ENCODE results near the gene METTL15. TPM values are rescaled to one million over a fixed set of nuclear protein-coding genes. Genes with fewer than 3 reads are reported as not detected.
"Not testable (repeated sequence)": the region's sequence is repeated elsewhere in the genome, so short reads cannot be mapped to it uniquely, and the experiment has no call there.

METTL15 gene
- total RNA-seq, 1 donor from 2014 or later, result 27.9 TPM

DNA sequence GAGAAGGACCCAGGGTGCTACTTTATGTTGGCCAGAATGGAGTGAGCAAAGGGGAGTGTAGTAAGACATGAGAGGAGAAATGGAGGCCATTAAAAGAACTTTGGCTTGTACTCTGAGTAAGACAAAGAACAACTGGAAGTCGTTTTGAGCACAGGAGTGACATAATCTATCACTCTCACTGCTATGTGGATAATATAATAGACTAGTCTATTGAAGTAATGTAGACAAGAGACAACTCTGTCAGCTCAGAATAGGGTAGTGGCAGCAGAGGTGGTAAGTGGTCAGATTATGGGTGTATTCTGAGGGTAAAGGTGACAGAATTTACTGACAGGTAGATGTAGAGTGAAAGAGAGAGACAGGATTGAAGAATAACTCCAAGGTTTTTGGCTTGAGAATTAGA is 8.5 kb upstream of the METTL15 start:
- peaks cover 20% of the 10 kb centered on the region for H3K4me1 ChIP-seq
- no peaks in the 10 kb centered on the region for H3F3A ChIP-seq (ENCODE audit: low read depth)
- peaks cover 84% of the 10 kb centered on the region for H3K79me2 ChIP-seq (ENCODE audit: low read depth)
- no peaks in the 10 kb centered on the region for H3K9me3 Mint-ChIP-seq
- no peak for DNase-seq (ENCODE audit: low spot score)
- H3K27me3 Mint-ChIP-seq (ENCODE audit: insufficient read depth, low read depth), result no peaks in the 10 kb centered on the region
- H2AFZ ChIP-seq (replicated peaks), result no peak overlapping the region
- no peak overlapping the region for H3K4me3 ChIP-seq
- no peak overlapping the region for H3K27ac Mint-ChIP-seq
- H3K36me3 Mint-ChIP-seq, result peaks cover 9% of the 10 kb centered on the region
- H4K20me1 ChIP-seq (ENCODE audit: low read depth), result peaks cover 50% of the 10 kb centered on the region
- no peak overlapping the region for H3K4me2 ChIP-seq
- no peak overlapping the region for H3K27ac ChIP-seq
- H3K4me1 Mint-ChIP-seq, result peaks cover 9% of the 10 kb centered on the region
- H3K9me3 ChIP-seq (ENCODE audit: low read depth), result no peaks in the 10 kb centered on the region
- H3K27me3 ChIP-seq, result no peaks in the 10 kb centered on the region
- no peak overlapping the region for H3K9ac ChIP-seq
- TF ChIP-seq EZH2phosphoT487 (IDR thresholded peaks at IDR 0.05), result no peak
- TF ChIP-seq EZH2 (IDR thresholded peaks at IDR 0.05), result no peak
- TF ChIP-seq, protein P1, sequence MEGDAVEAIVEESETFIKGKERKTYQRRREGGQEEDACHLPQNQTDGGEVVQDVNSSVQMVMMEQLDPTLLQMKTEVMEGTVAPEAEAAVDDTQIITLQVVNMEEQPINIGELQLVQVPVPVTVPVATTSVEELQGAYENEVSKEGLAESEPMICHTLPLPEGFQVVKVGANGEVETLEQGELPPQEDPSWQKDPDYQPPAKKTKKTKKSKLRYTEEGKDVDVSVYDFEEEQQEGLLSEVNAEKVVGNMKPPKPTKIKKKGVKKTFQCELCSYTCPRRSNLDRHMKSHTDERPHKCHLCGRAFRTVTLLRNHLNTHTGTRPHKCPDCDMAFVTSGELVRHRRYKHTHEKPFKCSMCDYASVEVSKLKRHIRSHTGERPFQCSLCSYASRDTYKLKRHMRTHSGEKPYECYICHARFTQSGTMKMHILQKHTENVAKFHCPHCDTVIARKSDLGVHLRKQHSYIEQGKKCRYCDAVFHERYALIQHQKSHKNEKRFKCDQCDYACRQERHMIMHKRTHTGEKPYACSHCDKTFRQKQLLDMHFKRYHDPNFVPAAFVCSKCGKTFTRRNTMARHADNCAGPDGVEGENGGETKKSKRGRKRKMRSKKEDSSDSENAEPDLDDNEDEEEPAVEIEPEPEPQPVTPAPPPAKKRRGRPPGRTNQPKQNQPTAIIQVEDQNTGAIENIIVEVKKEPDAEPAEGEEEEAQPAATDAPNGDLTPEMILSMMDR (IDR thresholded peaks at IDR 0.05), result no peak
- no peak overlapping the region for H3K4me3 Mint-ChIP-seq
- H3K36me3 ChIP-seq, result peaks cover 4% of the 10 kb centered on the region

DNA sequence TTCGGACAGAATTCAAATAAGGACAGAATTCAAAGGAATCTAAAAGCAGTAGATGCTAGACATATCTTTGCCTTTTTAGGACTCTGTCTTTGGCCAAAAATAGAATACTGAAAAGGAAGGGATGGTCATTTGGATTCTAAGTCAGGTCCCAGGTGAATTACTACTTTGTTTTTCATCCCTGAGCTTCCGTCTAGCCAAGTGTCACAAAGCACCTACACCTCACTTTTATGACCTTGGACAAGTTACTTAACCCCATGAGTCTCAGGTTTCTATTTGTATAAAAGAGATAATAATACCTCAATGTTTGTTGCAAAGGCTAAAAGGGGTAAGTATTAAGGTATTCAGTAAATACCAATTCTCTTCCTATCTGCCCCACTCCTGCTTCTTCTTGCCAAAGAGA is 7.5 kb upstream of the METTL15 start:
- Histone ChIP-seq H4K20me1 (ENCODE audit: low read depth) (peaks cover 60% of the 10 kb centered on the region), H3K4me1 (peaks cover 24% of the 10 kb centered on the region), H3F3A (ENCODE audit: low read depth) (no peaks in the 10 kb centered on the region), H3K79me2 (ENCODE audit: low read depth) (peaks cover 94% of the 10 kb centered on the region), H3K4me2 (no peak overlapping the region), H3K27ac (no peak overlapping the region), H2AFZ (replicated peaks) (no peak overlapping the region), H3K36me3 (peaks cover 4% of the 10 kb centered on the region), H3K27me3 (no peaks in the 10 kb centered on the region), H3K9ac (no peak overlapping the region), H3K4me3 (no peak overlapping the region), H3K9me3 (ENCODE audit: low read depth) (no peaks in the 10 kb centered on the region)
- peaks cover 4% of the 10 kb centered on the region for H3K36me3 Mint-ChIP-seq
- H3K9me3 Mint-ChIP-seq, result no peaks in the 10 kb centered on the region
- no peaks in the 10 kb centered on the region for H3K27me3 Mint-ChIP-seq (ENCODE audit: insufficient read depth, low read depth)
- TF ChIP-seq, protein P1 (IDR thresholded peaks at IDR 0.05), result no peak
- TF ChIP-seq EZH2 (IDR thresholded peaks at IDR 0.05), result no peak
- no peak for TF ChIP-seq EZH2phosphoT487 (IDR thresholded peaks at IDR 0.05)
- no peak overlapping the region for H3K27ac Mint-ChIP-seq
- no peak for DNase-seq (ENCODE audit: low spot score)
- peaks cover 12% of the 10 kb centered on the region for H3K4me1 Mint-ChIP-seq
- H3K4me3 Mint-ChIP-seq, result no peak overlapping the region

DNA sequence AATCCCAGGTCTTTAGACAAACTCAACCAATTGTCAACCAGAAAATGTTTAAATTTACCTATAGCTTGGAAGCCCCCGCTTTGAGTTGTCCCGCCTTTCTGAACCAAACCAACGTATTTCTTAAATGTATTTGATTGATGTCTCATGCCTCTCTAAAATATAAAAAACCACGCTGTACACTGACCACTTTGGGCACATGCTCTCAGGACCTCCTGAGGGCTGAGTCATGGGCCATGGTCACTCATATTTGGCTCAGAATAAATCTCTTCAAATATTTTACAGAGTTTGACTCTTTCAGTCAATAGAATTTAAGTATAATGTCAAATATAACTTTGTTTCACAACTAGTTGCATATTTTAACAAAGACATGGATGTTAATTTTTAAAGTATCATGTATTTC is 5.9 kb upstream of the METTL15 start:
- not testable (repeated sequence) for H3K36me3 Mint-ChIP-seq

DNA sequence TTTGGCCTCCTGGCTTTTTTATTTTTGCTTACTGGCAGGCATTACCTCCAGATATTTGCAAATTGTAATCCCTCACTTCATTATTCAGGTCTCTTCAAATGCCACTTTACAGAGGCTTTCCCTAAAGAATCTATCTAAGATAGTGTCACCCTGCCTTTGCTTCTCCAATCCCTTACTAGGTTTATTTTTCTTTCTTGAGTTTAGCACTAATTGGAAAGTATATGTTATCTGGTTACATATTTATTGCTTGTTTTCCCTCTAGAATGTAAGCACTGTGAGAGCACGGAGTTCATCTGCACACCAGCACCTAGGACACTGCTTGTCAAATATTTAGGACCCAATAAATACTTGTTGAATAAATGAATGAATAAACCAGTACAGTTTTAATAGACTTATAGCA is 3.8 kb upstream of the METTL15 start:
- DNase-seq (ENCODE audit: low spot score), result no peak
- peaks cover 53% of the 10 kb centered on the region for H4K20me1 ChIP-seq (ENCODE audit: low read depth)
- TF ChIP-seq EZH2 (IDR thresholded peaks at IDR 0.05) (no peak), EZH2phosphoT487 (IDR thresholded peaks at IDR 0.05) (no peak)
- TF ChIP-seq, protein P1 (IDR thresholded peaks at IDR 0.05), result no peak
- H3K79me2 ChIP-seq (ENCODE audit: low read depth), result peaks cover 95% of the 10 kb centered on the region
- H2AFZ ChIP-seq (replicated peaks), result no peak overlapping the region
- Mint-ChIP-seq H3K27me3 (ENCODE audit: insufficient read depth, low read depth) (no peaks in the 10 kb centered on the region), H3K9me3 (no peaks in the 10 kb centered on the region), H3K4me1 (peaks cover 26% of the 10 kb centered on the region), H3K27ac (no peak overlapping the region), H3K36me3 (peaks cover 2% of the 10 kb centered on the region), H3K4me3 (no peak overlapping the region)
- H3K9ac ChIP-seq, result no peak overlapping the region
- H3K36me3 ChIP-seq, result no peaks in the 10 kb centered on the region
- H3K9me3 ChIP-seq (ENCODE audit: low read depth), result no peaks in the 10 kb centered on the region
- H3K4me1 ChIP-seq, result peaks cover 38% of the 10 kb centered on the region
- no peak overlapping the region for H3K27ac ChIP-seq
- no peaks in the 10 kb centered on the region for H3K27me3 ChIP-seq
- H3K4me2 ChIP-seq, result peak overlapping the region; percentile 78
- no peak overlapping the region for H3K4me3 ChIP-seq
- peaks cover 15% of the 10 kb centered on the region for H3F3A ChIP-seq (ENCODE audit: low read depth)

More for the DNA sequence above, 5.9 kb upstream of the METTL15 start:
- H3K9me3 Mint-ChIP-seq; H3K36me3 ChIP-seq; H3K4me3 Mint-ChIP-seq; H3K27me3 Mint-ChIP-seq (ENCODE audit: insufficient read depth, low read depth); H3K27ac Mint-ChIP-seq; H3K4me3 ChIP-seq; H3K27me3 ChIP-seq; DNase-seq (ENCODE audit: low spot score); H3K9ac ChIP-seq; H3F3A ChIP-seq (ENCODE audit: low read depth); H3K9me3 ChIP-seq (ENCODE audit: low read depth); H3K27ac ChIP-seq; H2AFZ ChIP-seq (replicated peaks): not testable (repeated sequence)
- Histone ChIP-seq H3K4me2 (peak overlapping the region; percentile 39), H3K79me2 (ENCODE audit: low read depth) (peaks cover 100% of the 10 kb centered on the region), H4K20me1 (ENCODE audit: low read depth) (peaks cover 60% of the 10 kb centered on the region), H3K4me1 (peaks cover 29% of the 10 kb centered on the region)
- H3K4me1 Mint-ChIP-seq, result peaks cover 20% of the 10 kb centered on the region

Measured in neural progenitor cell (in vitro differentiated cells).